Transverse colon (tissue), 3 donors: ENCODE measurements around the gene RASSF1.

Experiments
- POLR2A ChIP-seq: fragments of 450-650 bp; IDR thresholded peaks from one replicate; pipeline ENCODE4 v1.6.1; 2016; ENCODE audit warnings: antibody characterized with exemption, mild to moderate bottlenecking, moderate library complexity
- TF ChIP-seq, protein P1 (sequence below), 5 experiments: fragments of 200-600 bp in 3 of 5; fragments of 450-650 bp in 2 of 5; sonication (generic) in 3 of 5; IDR thresholded peaks; 1 replicate in 2 of 5; 2 replicates in 3 of 5; pipeline ENCODE4 v1.5.1; 2016 to 2017; ENCODE audit warnings: antibody characterized with exemption in 5 of 5, inconsistent platforms in 3 of 5, mild to moderate bottlenecking in 2 of 5, moderate library complexity in 1 of 5

DNA sequence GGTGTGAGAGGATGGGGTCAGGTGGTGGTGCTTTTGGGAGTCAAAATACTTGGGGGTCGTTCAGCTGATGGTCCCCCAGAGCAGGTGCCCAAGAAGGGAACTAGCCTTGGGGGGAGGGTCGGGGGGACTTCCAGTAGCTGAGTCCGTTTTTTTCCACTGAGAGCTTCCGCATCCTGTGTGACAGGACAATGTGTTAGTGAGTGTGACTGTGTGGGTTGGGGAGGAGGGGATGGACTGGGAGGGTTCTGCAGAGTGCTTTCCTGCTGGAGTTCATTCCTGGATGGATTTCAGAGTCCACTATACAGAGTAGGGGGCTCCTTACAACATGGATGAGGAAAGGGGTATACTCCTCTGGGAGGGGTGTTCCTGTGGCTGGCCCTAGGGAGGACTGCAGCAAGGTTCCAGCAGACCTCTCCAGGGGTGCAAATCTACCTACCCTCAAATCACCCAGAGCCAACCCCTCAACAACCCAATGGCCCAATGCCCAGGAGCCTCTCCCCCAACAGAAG, 17.5 kb downstream of the RASSF1 start:
- TF ChIP-seq, protein P1, sequence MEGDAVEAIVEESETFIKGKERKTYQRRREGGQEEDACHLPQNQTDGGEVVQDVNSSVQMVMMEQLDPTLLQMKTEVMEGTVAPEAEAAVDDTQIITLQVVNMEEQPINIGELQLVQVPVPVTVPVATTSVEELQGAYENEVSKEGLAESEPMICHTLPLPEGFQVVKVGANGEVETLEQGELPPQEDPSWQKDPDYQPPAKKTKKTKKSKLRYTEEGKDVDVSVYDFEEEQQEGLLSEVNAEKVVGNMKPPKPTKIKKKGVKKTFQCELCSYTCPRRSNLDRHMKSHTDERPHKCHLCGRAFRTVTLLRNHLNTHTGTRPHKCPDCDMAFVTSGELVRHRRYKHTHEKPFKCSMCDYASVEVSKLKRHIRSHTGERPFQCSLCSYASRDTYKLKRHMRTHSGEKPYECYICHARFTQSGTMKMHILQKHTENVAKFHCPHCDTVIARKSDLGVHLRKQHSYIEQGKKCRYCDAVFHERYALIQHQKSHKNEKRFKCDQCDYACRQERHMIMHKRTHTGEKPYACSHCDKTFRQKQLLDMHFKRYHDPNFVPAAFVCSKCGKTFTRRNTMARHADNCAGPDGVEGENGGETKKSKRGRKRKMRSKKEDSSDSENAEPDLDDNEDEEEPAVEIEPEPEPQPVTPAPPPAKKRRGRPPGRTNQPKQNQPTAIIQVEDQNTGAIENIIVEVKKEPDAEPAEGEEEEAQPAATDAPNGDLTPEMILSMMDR (IDR thresholded peaks at IDR 0.05) = no peak
- TF ChIP-seq POLR2A = no peak
